Measurements from ENCODE around the gene ABCC3. TPM values are rescaled to one million over a fixed set of nuclear protein-coding genes. Genes with fewer than 3 reads are reported as not detected.

The ABCC3 gene
- polyA plus RNA-seq, 3 donors, result 10.5 to 15.5 (median 12.9) TPM

Other genes with a start within 250 kb of the ABCC3 start
- gene LRRC59, start 237.4 kb upstream of the ABCC3 start, polyA plus RNA-seq (ENCODE audit: insufficient read length in 3 of 3), result 10 to 100 TPM; 54.4 to 68.9 (median 64.5) TPM
- gene ACSF2, start 208.7 kb upstream of the ABCC3 start, polyA plus RNA-seq (ENCODE audit: insufficient read length in 3 of 3), result 100 to 1,000 TPM in 2 of 3 donors, 10 to 100 TPM in 1; 97.8 to 112 (median 110) TPM
- 1 to 10 TPM; 2.1 to 5.4 (median 2.2) TPM for gene CHAD, start 166.0 kb upstream of the ABCC3 start, polyA plus RNA-seq (ENCODE audit: insufficient read length in 3 of 3)
- 10 to 100 TPM; 46.9 to 62.7 (median 48.7) TPM for gene RSAD1, start 156.0 kb upstream of the ABCC3 start, polyA plus RNA-seq (ENCODE audit: insufficient read length in 3 of 3)
- 1 to 10 TPM; 1.4 to 3.3 (median 2.2) TPM for gene MYCBPAP, start 126.4 kb upstream of the ABCC3 start, polyA plus RNA-seq (ENCODE audit: insufficient read length in 3 of 3)
- 10 to 100 TPM in 2 of 3 donors, 1 to 10 TPM in 1; 5.9 to 15.0 (median 13.4) TPM for gene EPN3, start 102.1 kb upstream of the ABCC3 start, polyA plus RNA-seq (ENCODE audit: insufficient read length in 3 of 3)
- 10 to 100 TPM; 49.4 to 69.7 (median 55.5) TPM for gene SPATA20, start 87.7 kb upstream of the ABCC3 start, polyA plus RNA-seq (ENCODE audit: insufficient read length in 3 of 3)
- gene CACNA1G, start 74.2 kb upstream of the ABCC3 start, polyA plus RNA-seq (ENCODE audit: insufficient read length in 3 of 3), result 1 to 10 TPM; 6.9 to 8.7 (median 8.3) TPM
- 10 to 100 TPM; 41.5 to 48.9 (median 43.0) TPM for gene ANKRD40, start 73.0 kb downstream of the ABCC3 start, polyA plus RNA-seq (ENCODE audit: insufficient read length in 3 of 3)
- gene LUC7L3, start 84.7 kb downstream of the ABCC3 start, polyA plus RNA-seq (ENCODE audit: insufficient read length in 3 of 3), result 100 to 1,000 TPM; 519 to 747 (median 689) TPM
- gene ANKRD40CL, start 132.6 kb downstream of the ABCC3 start, polyA plus RNA-seq (ENCODE audit: insufficient read length in 3 of 3), result under 1 TPM; 0.13 to 0.24 (median 0.23) TPM
- 1 to 10 TPM; 1.1 to 1.4 (median 1.3) TPM for gene WFIKKN2, start 200.7 kb downstream of the ABCC3 start, polyA plus RNA-seq (ENCODE audit: insufficient read length in 3 of 3)
- 10 to 100 TPM; 34.5 to 36.1 (median 35.4) TPM for gene TOB1, start 231.5 kb downstream of the ABCC3 start, polyA plus RNA-seq (ENCODE audit: insufficient read length in 3 of 3)